GM23338 (cell line): ENCODE measurements around the gene APBA1.

Experiments used
- CREB1 ChIP-seq: fragments of 250-450 bp; sonication (Bioruptor Pico); IDR thresholded peaks from 2 replicates; pipeline ENCODE4 v1.5.0; 2020; ENCODE audit warnings: low read depth, mild to moderate bottlenecking, moderate library complexity
- CTCF ChIP-seq, 2 experiments: fragments of 200-600 bp in 1 of 2; sonication (generic) in 1 of 2; conservative IDR thresholded peaks; 2 replicates each; pipeline versions ENCODE4 v1.5.1 to v1.6.1; 2016 to 2017; ENCODE audit warnings: antibody characterized with exemption in 2 of 2, low read depth in 2 of 2, mild to moderate bottlenecking in 2 of 2, moderate library complexity in 1 of 2
- EZH2 ChIP-seq: fragments of 200-600 bp; sonication (generic); IDR thresholded peaks from one replicate; pipeline ENCODE4 v1.8.0; 2017; ENCODE audit warnings: antibody characterized with exemption, mild to moderate bottlenecking, low read depth; ENCODE audit not compliant: unreplicated experiment
- EZH2phosphoT487 ChIP-seq: fragments of 200-600 bp; sonication (generic); IDR thresholded peaks from one replicate; pipeline ENCODE4 v1.8.1; 2018; ENCODE audit warnings: antibody characterized with exemption; ENCODE audit not compliant: unreplicated experiment
- JUNB ChIP-seq: IDR thresholded peaks from one replicate; pipeline ENCODE4 v1.6.1; 2016; ENCODE audit warnings: antibody characterized with exemption; ENCODE audit not compliant: unreplicated experiment
- NANOG ChIP-seq: IDR thresholded peaks from 2 replicates; pipeline ENCODE4 v1.6.1; 2016; ENCODE audit warnings: antibody characterized with exemption, borderline replicate concordance
- POLR2AphosphoS5 ChIP-seq: IDR thresholded peaks from 2 replicates; pipeline ENCODE4 v1.6.1; 2016; ENCODE audit warnings: antibody characterized with exemption, low read depth
- REST ChIP-seq: IDR thresholded peaks from one replicate; pipeline ENCODE4 v1.6.1; 2018; ENCODE audit warnings: antibody characterized with exemption; ENCODE audit not compliant: unreplicated experiment
- STAT1 ChIP-seq: IDR thresholded peaks from one replicate; pipeline ENCODE4 v1.6.1; 2016; ENCODE audit warnings: antibody characterized with exemption; ENCODE audit not compliant: unreplicated experiment
- ZNF114 ChIP-seq: fragments of 250-450 bp; sonication (Bioruptor Pico); IDR thresholded peaks from 2 replicates; pipeline ENCODE4 v1.5.0; 2020; ENCODE audit warnings: mild to moderate bottlenecking, moderate library complexity
- ZNF462 ChIP-seq: fragments of 250-450 bp; sonication (Bioruptor Pico); IDR thresholded peaks from 2 replicates; pipeline ENCODE4 v1.5.0; 2020; ENCODE audit warnings: mild to moderate bottlenecking, moderate library complexity

GRCh38 chr9:69456201-69456600 lies 216.0 kb downstream of the APBA1 start:
- TF ChIP-seq EZH2 (no peak), EZH2phosphoT487 (no peak), STAT1 (no peak), CTCF (conservative IDR thresholded peaks at IDR 0.05; ENCODE audit: low read depth in 2 of 2) (no peak), POLR2AphosphoS5 (no peak), REST (no peak), JUNB (no peak), ZNF114 (CRISPR knock-in tag) (no peak), CREB1 (no peak), NANOG (no peak), ZNF462 (CRISPR knock-in tag) (no peak)
